ENCODE measurements around the gene VTI1A. TPM values are rescaled to one million over a fixed set of nuclear protein-coding genes. Genes with fewer than 3 reads are reported as not detected.

Gene VTI1A
- total RNA-seq, 1 experiment from 2014 or later, result 22.0 TPM

DNA sequence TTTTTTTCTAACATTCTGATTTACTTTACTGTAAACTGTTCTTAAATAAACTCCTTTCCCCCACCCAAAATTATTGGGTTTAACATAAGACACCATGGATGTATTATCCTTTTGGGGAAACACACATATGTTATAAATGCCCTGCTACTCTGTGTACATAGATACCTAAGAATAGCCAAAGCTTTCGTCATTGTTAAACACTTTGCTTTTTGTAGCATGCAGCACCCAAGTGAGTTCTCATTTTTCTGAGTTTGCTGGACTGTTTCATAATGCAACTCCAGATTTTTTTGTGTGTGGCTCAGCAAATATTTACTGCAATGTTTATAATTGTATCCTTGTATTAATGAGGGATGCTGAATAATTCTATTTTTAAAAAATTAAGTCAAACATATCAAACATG is 86.9 kb downstream of the VTI1A start:
- WGBS (ENCODE audit: extremely low coverage, insufficient read length, low lambda C conversion rate), result no CpG with 5 or more reads among the region's 1 CpG
- Histone ChIP-seq H2BK5ac (ENCODE audit: insufficient read length, low read length) (no peak overlapping the region), H3K4me1 (ENCODE audit: insufficient read depth, low read length) (no peaks in the 10 kb centered on the region; the same call in 1 of the 2 replicates), H3K79me2 (ENCODE audit: insufficient read depth, low read length) (no peaks in the 10 kb centered on the region), H3K9me3 (ENCODE audit: control insufficient read depth, low read depth, low read length) (no peaks in the 10 kb centered on the region), H3K56ac (ENCODE audit: insufficient read length, low read depth, low read length) (no peak overlapping the region), H3K23ac (ENCODE audit: insufficient read length, low read depth, low read length) (no peak overlapping the region), H2BK20ac (ENCODE audit: low read depth, low read length, poor library complexity, severe bottlenecking) (no peak overlapping the region), H3K27me3 (ENCODE audit: insufficient read depth, low read length) (no peaks in the 10 kb centered on the region), H3K79me1 (ENCODE audit: insufficient read depth, low read depth, low read length, poor library complexity, severe bottlenecking) (no peaks in the 10 kb centered on the region), H4K20me1 (ENCODE audit: control insufficient read depth, insufficient read depth, insufficient read length) (no peaks in the 10 kb centered on the region), H2BK12ac (ENCODE audit: insufficient read length, low read depth, low read length) (no peak overlapping the region), H3K14ac (ENCODE audit: insufficient read depth, low read length) (no peak overlapping the region), H4K91ac (ENCODE audit: insufficient read length, low read depth, low read length) (no peak overlapping the region), H2AFZ (ENCODE audit: low read length) (no peak overlapping the region), H3K4me2 (ENCODE audit: insufficient read depth, insufficient read length, low read length) (no peak overlapping the region), H3K18ac (ENCODE audit: insufficient read length, low read depth, low read length) (no peak overlapping the region), H3K9ac (ENCODE audit: extremely low read depth, insufficient read length, low read length) (no peak overlapping the region), H3K27ac (ENCODE audit: insufficient read length, low read depth, low read length) (no peak overlapping the region), H2AK5ac (ENCODE audit: insufficient read length, low read length) (no peak overlapping the region), H4K5ac (ENCODE audit: insufficient read length, low read depth, low read length) (no peak overlapping the region), H3K23me2 (ENCODE audit: insufficient read length, low read depth, low read length, poor library complexity, severe bottlenecking) (no peaks in the 10 kb centered on the region), H2BK15ac (ENCODE audit: low read depth, low read length) (no peak overlapping the region), H3T11ph (ENCODE audit: low read length) (no peak overlapping the region), H4K8ac (replicated peaks; ENCODE audit: insufficient read length, low read depth, low read length) (no peak overlapping the region), H3K4ac (ENCODE audit: low read depth, low read length) (no peak overlapping the region), H2BK120ac (ENCODE audit: low read depth, low read length, poor library complexity, severe bottlenecking) (no peak overlapping the region)
- Mint-ChIP-seq H3K27ac (no peak overlapping the region), H3K27me3 (ENCODE audit: low read depth) (no peaks in the 10 kb centered on the region), H3K9me3 (no peaks in the 10 kb centered on the region), H3K4me3 (no peak overlapping the region), H3K4me1 (no peaks in the 10 kb centered on the region), H3K36me3 (ENCODE audit: insufficient read depth in 1 of 3, low read depth in 3 of 3) (peaks cover 0 to 4% (median 0%) of the 10 kb centered on the region in 3 experiments; a peak in 1 of 7 replicates)
- TF ChIP-seq, protein P1, sequence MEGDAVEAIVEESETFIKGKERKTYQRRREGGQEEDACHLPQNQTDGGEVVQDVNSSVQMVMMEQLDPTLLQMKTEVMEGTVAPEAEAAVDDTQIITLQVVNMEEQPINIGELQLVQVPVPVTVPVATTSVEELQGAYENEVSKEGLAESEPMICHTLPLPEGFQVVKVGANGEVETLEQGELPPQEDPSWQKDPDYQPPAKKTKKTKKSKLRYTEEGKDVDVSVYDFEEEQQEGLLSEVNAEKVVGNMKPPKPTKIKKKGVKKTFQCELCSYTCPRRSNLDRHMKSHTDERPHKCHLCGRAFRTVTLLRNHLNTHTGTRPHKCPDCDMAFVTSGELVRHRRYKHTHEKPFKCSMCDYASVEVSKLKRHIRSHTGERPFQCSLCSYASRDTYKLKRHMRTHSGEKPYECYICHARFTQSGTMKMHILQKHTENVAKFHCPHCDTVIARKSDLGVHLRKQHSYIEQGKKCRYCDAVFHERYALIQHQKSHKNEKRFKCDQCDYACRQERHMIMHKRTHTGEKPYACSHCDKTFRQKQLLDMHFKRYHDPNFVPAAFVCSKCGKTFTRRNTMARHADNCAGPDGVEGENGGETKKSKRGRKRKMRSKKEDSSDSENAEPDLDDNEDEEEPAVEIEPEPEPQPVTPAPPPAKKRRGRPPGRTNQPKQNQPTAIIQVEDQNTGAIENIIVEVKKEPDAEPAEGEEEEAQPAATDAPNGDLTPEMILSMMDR (conservative IDR thresholded peaks at IDR 0.05), result no peak
- DNase-seq, result no peak

Data from H9 (cell line).